GM10847 (cell line): ENCODE data around the gene ABHD10.

Experiments used
- POLR2A ChIP-seq: IDR thresholded peaks from 2 replicates; pipeline ENCODE4 v1.6.1; 2011; ENCODE audit not compliant: insufficient read length; ENCODE audit errors: extremely low read depth

The ABHD10 gene

GRCh38 chr3:112003321-112004080 lies 24.7 kb downstream of the ABHD10 start:
- TF ChIP-seq POLR2A = no peak

- no peak for TF ChIP-seq POLR2A
These were observed 25.4 kb downstream of the ABHD10 start for GRCh38 chr3:112004187-112004586.

- TF ChIP-seq POLR2A = no peak
These were observed 25.8 kb downstream of the ABHD10 start for GRCh38 chr3:112004669-112005068.

- no peak for TF ChIP-seq POLR2A
These were observed 26.4 kb downstream of the ABHD10 start for GRCh38 chr3:112005091-112005672.

- TF ChIP-seq POLR2A = no peak
These were observed 28.8 kb downstream of the ABHD10 start for GRCh38 chr3:112007633-112008032.

GRCh38 chr3:112009670-112010069 lies 30.8 kb downstream of the ABHD10 start:
- no peak for TF ChIP-seq POLR2A

GRCh38 chr3:112010636-112011035 lies 31.8 kb downstream of the ABHD10 start:
- no peak for TF ChIP-seq POLR2A

GRCh38 chr3:112011376-112011940 lies 32.6 kb downstream of the ABHD10 start:
- TF ChIP-seq POLR2A = no peak

- no peak for TF ChIP-seq POLR2A
These were observed 33.6 kb downstream of the ABHD10 start for GRCh38 chr3:112012205-112012992.

- TF ChIP-seq POLR2A = no peak
These were observed 34.4 kb downstream of the ABHD10 start for GRCh38 chr3:112013058-112013783.

- no peak for TF ChIP-seq POLR2A
These were observed 34.9 kb downstream of the ABHD10 start for GRCh38 chr3:112013784-112014143.

- no peak for TF ChIP-seq POLR2A
These were observed 38.3 kb downstream of the ABHD10 start for GRCh38 chr3:112017091-112017490.

- TF ChIP-seq POLR2A = no peak
These were observed 39.9 kb downstream of the ABHD10 start for GRCh38 chr3:112018712-112019111.

- TF ChIP-seq POLR2A = no peak
These were observed 40.9 kb downstream of the ABHD10 start for GRCh38 chr3:112019716-112020115.

- TF ChIP-seq POLR2A = no peak
These were observed 41.9 kb downstream of the ABHD10 start for GRCh38 chr3:112020674-112021085.
